GM18907 (cell line): ENCODE measurements around the gene TLL2.
"Not testable (repeated sequence)": the region's sequence is repeated elsewhere in the genome, so short reads cannot be mapped to it uniquely, and the experiment has no call there.

Experiments used
- ATAC-seq: cut with Tn5 transposase; IDR thresholded peaks from one replicate; pipeline ENCODE4 v1.9.1; 2021; ENCODE audit warnings: mild to moderate bottlenecking, moderate library complexity; ENCODE audit not compliant: unreplicated experiment

Gene TLL2

GRCh38 chr10:96513698-96514561, at the start of gene TLL2:
TSS of gene TLL2 (minus strand) at chr10:96513926. CDS start at chr10:96513685, 241 bp downstream.
- peak; percentile 74 for ATAC-seq

- no peak for ATAC-seq
These were observed 47.5 kb upstream of the TLL2 start for GRCh38 chr10:96560966-96561887.

GRCh38 chr10:96560489-96560888, 46.8 kb upstream of the TLL2 start:
- ATAC-seq = no peak

- no peak for ATAC-seq
These were observed 42.3 kb upstream of the TLL2 start for GRCh38 chr10:96556003-96556402.

- no peak for ATAC-seq
These were observed 41.6 kb upstream of the TLL2 start for GRCh38 chr10:96555330-96555729.

GRCh38 chr10:96548589-96548988, 34.9 kb upstream of the TLL2 start:
- no peak for ATAC-seq

GRCh38 chr10:96545558-96545957, 31.8 kb upstream of the TLL2 start:
- ATAC-seq = not testable (repeated sequence)

- ATAC-seq = no peak
These were observed 28.2 kb upstream of the TLL2 start for GRCh38 chr10:96541921-96542320.

- no peak for ATAC-seq
These were observed 26.5 kb upstream of the TLL2 start for GRCh38 chr10:96540240-96540639.

- ATAC-seq = no peak
These were observed 25.0 kb upstream of the TLL2 start for GRCh38 chr10:96538683-96539082.

- ATAC-seq = no peak
These were observed 22.4 kb upstream of the TLL2 start for GRCh38 chr10:96536129-96536528.

- no peak for ATAC-seq
These were observed 18.8 kb upstream of the TLL2 start for GRCh38 chr10:96532523-96532922.

GRCh38 chr10:96529634-96530279, 16.0 kb upstream of the TLL2 start:
- ATAC-seq = no peak

- ATAC-seq = no peak
These were observed 11.0 kb upstream of the TLL2 start for GRCh38 chr10:96524741-96525140.

- ATAC-seq = no peak
These were observed 3.6 kb upstream of the TLL2 start for GRCh38 chr10:96517284-96517683.

- no peak for ATAC-seq
These were observed 2.6 kb upstream of the TLL2 start for GRCh38 chr10:96516337-96516736.

GRCh38 chr10:96513305-96513697, 425 bp downstream of the TLL2 start:
- peak; percentile 57 for ATAC-seq

GRCh38 chr10:96512524-96513304, 1.0 kb downstream of the TLL2 start:
- no peak for ATAC-seq

GRCh38 chr10:96511044-96511945, 2.4 kb downstream of the TLL2 start:
- ATAC-seq = no peak
